Measurements from ENCODE around the gene MOB4. TPM values are rescaled to one million over a fixed set of nuclear protein-coding genes. Genes with fewer than 3 reads are reported as not detected.
A peak's percentile ranks its signal among the peaks of the same experiment; 100 is the strongest.

The MOB4 gene
- total RNA-seq, 2 donors from 2014 or later, result 20.9 to 21.6 TPM

- peak within 1 kb of the TSS; percentile 96 to 100 for H3K4me3 Mint-ChIP-seq
- peak within 1 kb of the TSS; percentile 99 for H3K27ac Mint-ChIP-seq
- peak; percentile 98 for DNase-seq
- H3K4me1 Mint-ChIP-seq (ENCODE audit: low read depth), result peaks cover 70% of the 10 kb centered on the region
- no peaks in the 10 kb centered on the region for H3K27me3 Mint-ChIP-seq (ENCODE audit: low read depth)
- no peaks in the 10 kb centered on the region for H3K9me3 Mint-ChIP-seq
- peaks cover 18 to 55% of the 10 kb centered on the region in 2 donors for H3K36me3 Mint-ChIP-seq (ENCODE audit: insufficient read depth in 2 of 2)
- ATAC-seq (replicated peaks in 1 of 2), result peak; percentile 85 to 87
Measured at GRCh38 chr2:197499594-197500502, 16.0 kb upstream of the MOB4 start, which contains the start of the genes HSPD1 and HSPE1. Gene HSPD1 (minus strand): TSS chr2:197499840. CDS start chr2:197498848, 992 bp downstream. Gene HSPE1 (plus strand): TSS chr2:197500379. CDS start chr2:197500437, 58 bp downstream.

DNA sequence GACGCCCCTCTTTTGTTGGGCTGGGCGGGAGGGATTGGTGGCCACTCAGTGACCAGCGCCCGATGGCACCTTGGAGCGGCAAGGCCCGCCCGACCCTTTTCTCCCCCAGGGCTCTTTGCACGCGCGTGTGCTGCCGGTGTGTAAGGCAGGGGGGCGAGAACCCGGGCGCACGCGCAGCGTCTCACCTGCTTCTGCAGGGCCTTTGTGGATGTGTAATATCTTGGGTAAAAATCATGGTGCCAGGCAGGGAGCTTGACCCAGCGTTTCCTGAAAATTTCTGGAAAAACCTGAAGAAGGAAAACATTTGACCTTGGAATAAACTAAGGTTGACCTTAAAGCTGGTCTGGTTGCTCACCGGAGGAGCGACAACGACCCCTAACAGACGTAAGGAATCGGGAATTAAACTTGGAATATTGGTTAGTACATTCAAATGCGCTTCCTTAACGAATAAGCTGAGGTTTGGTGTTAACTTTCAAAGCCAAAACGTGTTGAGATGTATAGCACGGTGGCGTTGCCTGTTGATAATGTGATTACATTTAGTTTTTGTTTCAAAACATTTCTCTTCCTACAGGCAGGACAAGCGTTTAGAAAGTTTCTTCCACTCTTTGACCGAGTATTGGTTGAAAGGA is 15.2 kb upstream of the MOB4 start:
- H3K4me3 Mint-ChIP-seq, result peak overlapping the region; percentile 96 to 100
- H3K36me3 Mint-ChIP-seq (ENCODE audit: insufficient read depth in 2 of 2), result peaks cover 15 to 50% of the 10 kb centered on the region in 2 donors
- no peaks in the 10 kb centered on the region for H3K27me3 Mint-ChIP-seq (ENCODE audit: low read depth)
- H3K4me1 Mint-ChIP-seq (ENCODE audit: low read depth), result peaks cover 65% of the 10 kb centered on the region
- peak overlapping the region; percentile 99 for H3K27ac Mint-ChIP-seq
- H3K9me3 Mint-ChIP-seq, result no peaks in the 10 kb centered on the region
- DNase-seq, result no peak
- ATAC-seq (replicated peaks in 1 of 2), result peak; percentile 5 to 8

DNA sequence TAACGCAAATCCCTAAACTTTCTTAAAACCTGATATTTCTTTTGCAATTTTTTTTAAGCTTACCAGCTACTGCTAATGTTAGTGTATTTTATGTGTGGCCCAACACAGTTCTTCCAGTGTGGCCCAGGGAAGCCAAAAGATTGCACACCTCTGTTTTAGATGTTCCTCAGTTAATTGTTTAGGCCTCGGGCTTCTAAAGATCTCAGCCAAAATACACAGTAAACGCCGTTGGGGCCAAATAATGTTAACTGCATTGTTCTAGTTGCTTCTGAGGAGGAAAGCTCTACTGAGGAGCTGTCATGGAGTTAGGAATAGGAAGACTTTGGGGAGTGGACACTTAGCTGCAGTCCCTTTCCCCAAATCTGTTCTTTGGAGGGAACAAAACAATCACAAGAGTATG is 13.7 kb upstream of the MOB4 start:
- no peaks in the 10 kb centered on the region for H3K9me3 Mint-ChIP-seq
- peaks cover 49% of the 10 kb centered on the region for H3K4me1 Mint-ChIP-seq (ENCODE audit: low read depth)
- H3K36me3 Mint-ChIP-seq (ENCODE audit: insufficient read depth in 2 of 2), result peaks cover 15 to 38% of the 10 kb centered on the region in 2 donors
- peak overlapping the region; percentile 96 to 100 for H3K4me3 Mint-ChIP-seq
- DNase-seq (no peak), ATAC-seq (replicated peaks in 1 of 2) (no peak)
- peak overlapping the region; percentile 99 for H3K27ac Mint-ChIP-seq
- H3K27me3 Mint-ChIP-seq (ENCODE audit: low read depth), result no peaks in the 10 kb centered on the region

DNA sequence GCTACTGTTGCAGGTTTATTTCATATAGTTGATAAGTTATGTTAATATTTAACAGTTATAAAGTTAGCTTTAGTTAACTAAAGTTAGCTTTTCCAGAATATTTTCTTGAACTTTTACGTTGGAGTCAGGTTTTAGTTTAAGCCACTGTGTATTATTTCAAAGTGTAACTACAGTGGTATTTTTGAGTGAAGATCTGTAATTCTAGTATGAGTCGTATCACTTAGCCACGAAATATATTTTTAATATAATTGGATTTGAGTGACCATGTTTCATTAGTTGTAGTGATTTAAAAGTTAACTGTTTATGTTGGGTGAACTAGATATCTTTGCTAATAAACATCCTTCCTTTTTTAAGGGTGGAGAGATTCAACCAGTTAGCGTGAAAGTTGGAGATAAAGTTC is 13.2 kb upstream of the MOB4 start:
- Mint-ChIP-seq H3K27me3 (ENCODE audit: low read depth) (no peaks in the 10 kb centered on the region), H3K27ac (peak overlapping the region; percentile 99), H3K4me1 (ENCODE audit: low read depth) (peaks cover 45% of the 10 kb centered on the region), H3K36me3 (ENCODE audit: insufficient read depth in 2 of 2) (peaks cover 14 to 33% of the 10 kb centered on the region in 2 donors), H3K4me3 (peak overlapping the region; percentile 96 to 100), H3K9me3 (no peaks in the 10 kb centered on the region)
- ATAC-seq (replicated peaks in 1 of 2) (no peak), DNase-seq (no peak)

DNA sequence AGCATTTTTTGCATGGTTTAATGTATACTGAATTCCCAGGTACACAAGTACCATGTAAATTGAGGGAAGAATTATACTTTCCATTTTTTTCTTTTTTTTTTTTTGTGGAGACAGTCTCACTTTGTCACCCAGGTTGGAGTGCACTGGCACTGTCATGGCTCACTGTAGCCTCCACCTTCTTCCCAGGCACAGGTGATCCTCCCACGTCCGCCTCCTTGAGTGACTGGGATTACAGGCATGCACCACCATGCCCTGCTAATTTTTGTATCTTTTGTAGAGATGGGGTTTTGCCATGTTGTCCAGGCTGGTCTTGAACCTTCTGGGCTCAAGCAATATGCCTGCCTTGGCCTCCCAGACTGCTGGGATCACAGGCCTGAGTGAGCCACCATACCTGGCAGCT is 11.9 kb upstream of the MOB4 start:
- Mint-ChIP-seq H3K27ac (peak overlapping the region; percentile 73), H3K4me3 (no peak overlapping the region)
- no peak for ATAC-seq (replicated peaks in 1 of 2)

DNA sequence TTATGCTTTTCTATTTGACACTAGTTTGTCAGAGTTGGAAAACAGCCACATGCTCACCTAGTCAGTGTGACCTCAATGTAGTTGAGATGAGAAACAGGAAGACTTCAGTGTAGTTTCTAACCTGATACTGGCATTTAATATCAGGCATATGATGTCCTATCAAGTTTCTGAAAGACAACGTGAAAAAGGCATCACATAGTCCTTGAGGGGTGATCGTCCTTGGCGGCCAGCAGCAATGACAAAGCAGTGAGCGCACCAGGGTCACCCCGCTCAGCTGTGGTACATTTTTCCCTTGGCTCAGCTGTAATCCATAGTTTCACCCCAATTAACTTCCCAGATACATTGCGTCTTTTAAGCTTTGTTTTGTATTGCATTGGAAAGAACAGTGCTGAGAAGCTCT is 11.4 kb upstream of the MOB4 start:
- H3K4me3 Mint-ChIP-seq, result no peak overlapping the region
- H3K9me3 Mint-ChIP-seq, result no peaks in the 10 kb centered on the region
- peaks cover 38% of the 10 kb centered on the region for H3K4me1 Mint-ChIP-seq (ENCODE audit: low read depth)
- H3K27ac Mint-ChIP-seq, result peak overlapping the region; percentile 73
- DNase-seq, result no peak
- peaks cover 3 to 22% of the 10 kb centered on the region in 2 donors for H3K36me3 Mint-ChIP-seq (ENCODE audit: insufficient read depth in 2 of 2)
- no peak for ATAC-seq (replicated peaks in 1 of 2)
- no peaks in the 10 kb centered on the region for H3K27me3 Mint-ChIP-seq (ENCODE audit: low read depth)

More for the DNA sequence above, 11.9 kb upstream of the MOB4 start:
- Mint-ChIP-seq H3K27me3 (ENCODE audit: low read depth) (no peaks in the 10 kb centered on the region), H3K4me1 (ENCODE audit: low read depth) (peaks cover 38% of the 10 kb centered on the region), H3K9me3 (no peaks in the 10 kb centered on the region), H3K36me3 (ENCODE audit: insufficient read depth in 2 of 2) (peaks cover 5 to 22% of the 10 kb centered on the region in 2 donors)
- no peak for DNase-seq

DNA sequence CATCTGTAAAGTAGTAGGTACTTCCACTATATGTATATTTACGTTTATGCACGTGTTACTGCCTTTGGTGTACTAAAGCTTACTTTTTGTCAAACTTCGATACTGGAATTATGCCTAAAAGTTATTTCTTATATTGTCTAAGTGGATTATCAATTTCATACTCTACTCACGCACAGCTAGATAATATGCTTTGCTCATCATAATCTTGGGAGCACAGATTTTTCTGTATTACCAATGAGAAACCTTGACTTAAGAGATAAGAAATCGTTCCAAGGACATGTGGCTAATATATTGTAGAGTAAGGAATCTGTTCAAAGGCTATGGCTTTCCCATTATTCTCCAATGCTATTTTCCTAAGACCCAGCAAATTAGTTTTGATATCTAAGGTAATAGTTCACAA is 9.2 kb upstream of the MOB4 start:
- Mint-ChIP-seq H3K9me3 (no peaks in the 10 kb centered on the region), H3K4me1 (ENCODE audit: low read depth) (peaks cover 28% of the 10 kb centered on the region), H3K27me3 (ENCODE audit: low read depth) (no peaks in the 10 kb centered on the region), H3K4me3 (no peak overlapping the region), H3K27ac (no peak overlapping the region), H3K36me3 (ENCODE audit: insufficient read depth in 2 of 2) (peaks cover 0 to 11% of the 10 kb centered on the region in 2 donors)
- DNase-seq, result no peak
- ATAC-seq (replicated peaks in 1 of 2), result no peak

DNA sequence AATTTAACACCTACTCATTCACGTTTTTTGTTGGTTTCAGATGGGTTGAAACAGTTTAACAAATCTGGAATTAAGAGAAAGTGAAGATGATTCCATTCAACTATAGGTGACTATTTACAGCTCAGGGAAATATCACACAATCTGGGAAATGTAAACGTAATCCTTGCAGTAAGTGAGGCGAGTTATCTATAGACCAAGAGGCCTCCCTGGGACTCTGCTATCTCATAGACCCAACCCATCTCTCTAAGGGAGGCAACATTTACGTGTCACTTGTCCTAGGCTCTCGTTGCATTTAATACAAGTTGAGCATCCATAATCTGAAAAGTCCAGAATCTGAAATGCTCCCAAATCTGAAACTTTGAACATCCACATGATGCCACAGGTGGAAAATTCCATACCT is 2.0 kb upstream of the MOB4 start:
- Mint-ChIP-seq H3K36me3 (ENCODE audit: insufficient read depth in 2 of 2) (peaks cover 3 to 4% of the 10 kb centered on the region in 2 donors), H3K4me3 (no peak overlapping the region), H3K9me3 (no peaks in the 10 kb centered on the region), H3K27ac (no peak overlapping the region), H3K4me1 (ENCODE audit: low read depth) (peaks cover 19% of the 10 kb centered on the region), H3K27me3 (ENCODE audit: low read depth) (no peaks in the 10 kb centered on the region)
- no peak for DNase-seq
- no peak for ATAC-seq (replicated peaks in 1 of 2)

DNA sequence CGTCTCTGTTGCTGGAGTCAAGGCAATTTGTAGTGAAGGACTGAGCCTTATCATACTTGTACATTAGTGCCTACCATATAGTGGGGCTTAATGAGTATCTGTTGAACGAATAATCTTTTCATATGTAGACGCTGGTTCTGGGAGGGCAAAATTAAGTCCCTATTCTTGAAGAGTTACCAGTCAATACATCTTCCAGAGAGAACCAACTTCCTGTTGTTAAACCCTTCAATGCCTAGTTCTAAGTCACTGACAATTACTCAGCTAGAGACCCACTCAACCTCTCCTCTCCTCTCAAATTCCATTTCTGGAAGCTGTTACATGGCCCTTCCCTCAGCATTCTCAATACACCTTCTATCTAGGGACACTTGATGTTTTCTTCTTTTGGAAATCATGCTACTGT is 1.1 kb upstream of the MOB4 start:
- ATAC-seq (replicated peaks in 1 of 2), result no peak
- Mint-ChIP-seq H3K27me3 (ENCODE audit: low read depth) (no peaks in the 10 kb centered on the region), H3K4me1 (ENCODE audit: low read depth) (peaks cover 28% of the 10 kb centered on the region), H3K4me3 (peak overlapping the region; percentile 94 to 95), H3K9me3 (no peaks in the 10 kb centered on the region), H3K36me3 (ENCODE audit: insufficient read depth in 2 of 2) (peaks cover 3 to 11% of the 10 kb centered on the region in 2 donors), H3K27ac (peak overlapping the region; percentile 98)
- no peak for DNase-seq

DNA sequence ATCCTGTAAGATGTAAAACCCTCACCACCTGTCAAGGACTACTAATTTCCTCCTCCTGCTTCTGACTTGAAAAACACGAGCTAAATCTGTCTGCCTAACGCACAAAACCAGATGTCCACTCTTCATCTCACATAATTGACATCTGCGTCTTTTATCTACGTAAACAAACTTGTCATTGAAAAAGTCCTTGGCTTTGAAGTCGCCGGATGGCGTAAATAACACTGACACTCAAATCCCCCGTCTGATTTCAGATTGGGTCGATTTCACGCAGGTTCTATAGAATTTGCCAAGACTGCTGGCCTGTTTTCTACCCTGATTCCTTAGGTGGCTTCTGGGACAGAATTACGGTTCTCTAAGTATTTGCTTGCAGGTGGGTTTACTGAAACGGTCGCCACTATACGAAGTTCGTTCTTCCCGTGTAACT is 539 bp upstream of the MOB4 start:
- peaks cover 3 to 15% of the 10 kb centered on the region in 2 donors for H3K36me3 Mint-ChIP-seq (ENCODE audit: insufficient read depth in 2 of 2)
- ATAC-seq (replicated peaks in 1 of 2) (peak in 1 of 2 donors; percentile 1), DNase-seq (no peak)
- H3K9me3 Mint-ChIP-seq, result no peaks in the 10 kb centered on the region
- H3K4me1 Mint-ChIP-seq (ENCODE audit: low read depth), result peaks cover 32% of the 10 kb centered on the region
- no peaks in the 10 kb centered on the region for H3K27me3 Mint-ChIP-seq (ENCODE audit: low read depth)
- H3K27ac Mint-ChIP-seq, result peak overlapping the region; percentile 98
- H3K4me3 Mint-ChIP-seq, result peak overlapping the region; percentile 94 to 95

- no peaks in the 10 kb centered on the region for H3K27me3 Mint-ChIP-seq (ENCODE audit: low read depth)
- peaks cover 0 to 2% of the 10 kb centered on the region in 2 donors for H3K9me3 Mint-ChIP-seq
- peak overlapping the region; percentile 97 for H3K27ac Mint-ChIP-seq
- H3K4me1 Mint-ChIP-seq (ENCODE audit: low read depth), result peaks cover 40% of the 10 kb centered on the region
- ATAC-seq (replicated peaks in 1 of 2) (no peak), DNase-seq (peak; percentile 34 to 35)
- H3K4me3 Mint-ChIP-seq, result peak overlapping the region; percentile 94 to 95
- H3K36me3 Mint-ChIP-seq (ENCODE audit: insufficient read depth in 2 of 2), result peaks cover 6 to 24% of the 10 kb centered on the region in 2 donors
Measured at GRCh38 chr2:197516393-197516761, 511 bp downstream of the MOB4 start.

GRCh38 chr2:197517150-197517549 is 1.3 kb downstream of the MOB4 start:
- Mint-ChIP-seq H3K27ac (peak overlapping the region; percentile 97), H3K4me1 (ENCODE audit: low read depth) (peaks cover 40% of the 10 kb centered on the region), H3K27me3 (ENCODE audit: low read depth) (no peaks in the 10 kb centered on the region), H3K4me3 (peak overlapping the region; percentile 94 to 95), H3K9me3 (peaks cover 0 to 2% of the 10 kb centered on the region in 2 donors), H3K36me3 (ENCODE audit: insufficient read depth in 2 of 2) (peaks cover 6 to 27% of the 10 kb centered on the region in 2 donors)
- DNase-seq, result no peak
- no peak for ATAC-seq (replicated peaks in 1 of 2)

DNA sequence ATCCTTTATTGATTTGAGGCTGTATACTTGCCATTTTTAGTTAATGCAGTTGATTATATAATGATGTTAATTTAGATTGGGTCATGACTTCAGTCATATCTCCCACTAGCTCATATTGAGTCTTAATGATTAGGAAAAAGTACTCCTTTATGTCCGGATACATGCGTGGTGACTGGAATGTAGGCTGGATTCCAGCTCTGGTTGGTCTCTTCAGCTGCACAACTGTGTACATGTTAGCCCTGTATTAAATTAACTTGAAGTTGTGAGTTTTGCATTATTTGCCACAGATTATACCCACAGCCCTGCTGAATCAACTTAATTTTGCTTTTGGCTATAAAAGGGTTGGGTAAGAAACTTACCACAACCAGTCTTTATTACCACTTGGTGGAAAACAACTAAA is 22.5 kb downstream of the MOB4 start:
- H3K27me3 Mint-ChIP-seq (ENCODE audit: low read depth), result no peaks in the 10 kb centered on the region
- ATAC-seq (replicated peaks in 1 of 2) (no peak), DNase-seq (no peak)
- peak overlapping the region; percentile 24 for H3K27ac Mint-ChIP-seq
- no peaks in the 10 kb centered on the region for H3K9me3 Mint-ChIP-seq
- H3K4me1 Mint-ChIP-seq (ENCODE audit: low read depth), result peaks cover 34% of the 10 kb centered on the region
- H3K4me3 Mint-ChIP-seq, result no peak overlapping the region
- H3K36me3 Mint-ChIP-seq (ENCODE audit: insufficient read depth in 2 of 2), result peaks cover 7 to 48% of the 10 kb centered on the region in 2 donors

Measured in activated T-cell treated with anti-CD3 and anti-CD28 coated beads, Interleukin-2, amount 50 U/mL, for 72 hours (primary cell).